Ureter (tissue), 1 donor: Measurements from ENCODE around the gene CEP290. TPM values are rescaled to one million over a fixed set of nuclear protein-coding genes. Genes with fewer than 3 reads are reported as not detected.
A peak's percentile ranks its signal among the peaks of the same experiment; 100 is the strongest.

Source experiments
- DNase-seq: peaks from one replicate; pipeline ENCODE4 v3.0.0-alpha.2; 2020; ENCODE audit warnings: low spot score
- total RNA-seq: library from RNA; stranded (reverse); gene quantifications from one replicate; pipeline ENCODE4 v1.2.4, GENCODE V29; 2023
- donor health status: DM: yes; HTN: yes; CAD: no.

The CEP290 gene, protein sequence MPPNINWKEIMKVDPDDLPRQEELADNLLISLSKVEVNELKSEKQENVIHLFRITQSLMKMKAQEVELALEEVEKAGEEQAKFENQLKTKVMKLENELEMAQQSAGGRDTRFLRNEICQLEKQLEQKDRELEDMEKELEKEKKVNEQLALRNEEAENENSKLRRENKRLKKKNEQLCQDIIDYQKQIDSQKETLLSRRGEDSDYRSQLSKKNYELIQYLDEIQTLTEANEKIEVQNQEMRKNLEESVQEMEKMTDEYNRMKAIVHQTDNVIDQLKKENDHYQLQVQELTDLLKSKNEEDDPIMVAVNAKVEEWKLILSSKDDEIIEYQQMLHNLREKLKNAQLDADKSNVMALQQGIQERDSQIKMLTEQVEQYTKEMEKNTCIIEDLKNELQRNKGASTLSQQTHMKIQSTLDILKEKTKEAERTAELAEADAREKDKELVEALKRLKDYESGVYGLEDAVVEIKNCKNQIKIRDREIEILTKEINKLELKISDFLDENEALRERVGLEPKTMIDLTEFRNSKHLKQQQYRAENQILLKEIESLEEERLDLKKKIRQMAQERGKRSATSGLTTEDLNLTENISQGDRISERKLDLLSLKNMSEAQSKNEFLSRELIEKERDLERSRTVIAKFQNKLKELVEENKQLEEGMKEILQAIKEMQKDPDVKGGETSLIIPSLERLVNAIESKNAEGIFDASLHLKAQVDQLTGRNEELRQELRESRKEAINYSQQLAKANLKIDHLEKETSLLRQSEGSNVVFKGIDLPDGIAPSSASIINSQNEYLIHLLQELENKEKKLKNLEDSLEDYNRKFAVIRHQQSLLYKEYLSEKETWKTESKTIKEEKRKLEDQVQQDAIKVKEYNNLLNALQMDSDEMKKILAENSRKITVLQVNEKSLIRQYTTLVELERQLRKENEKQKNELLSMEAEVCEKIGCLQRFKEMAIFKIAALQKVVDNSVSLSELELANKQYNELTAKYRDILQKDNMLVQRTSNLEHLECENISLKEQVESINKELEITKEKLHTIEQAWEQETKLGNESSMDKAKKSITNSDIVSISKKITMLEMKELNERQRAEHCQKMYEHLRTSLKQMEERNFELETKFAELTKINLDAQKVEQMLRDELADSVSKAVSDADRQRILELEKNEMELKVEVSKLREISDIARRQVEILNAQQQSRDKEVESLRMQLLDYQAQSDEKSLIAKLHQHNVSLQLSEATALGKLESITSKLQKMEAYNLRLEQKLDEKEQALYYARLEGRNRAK (N-terminal part only)
- 24.3 TPM for total RNA-seq

DNA sequence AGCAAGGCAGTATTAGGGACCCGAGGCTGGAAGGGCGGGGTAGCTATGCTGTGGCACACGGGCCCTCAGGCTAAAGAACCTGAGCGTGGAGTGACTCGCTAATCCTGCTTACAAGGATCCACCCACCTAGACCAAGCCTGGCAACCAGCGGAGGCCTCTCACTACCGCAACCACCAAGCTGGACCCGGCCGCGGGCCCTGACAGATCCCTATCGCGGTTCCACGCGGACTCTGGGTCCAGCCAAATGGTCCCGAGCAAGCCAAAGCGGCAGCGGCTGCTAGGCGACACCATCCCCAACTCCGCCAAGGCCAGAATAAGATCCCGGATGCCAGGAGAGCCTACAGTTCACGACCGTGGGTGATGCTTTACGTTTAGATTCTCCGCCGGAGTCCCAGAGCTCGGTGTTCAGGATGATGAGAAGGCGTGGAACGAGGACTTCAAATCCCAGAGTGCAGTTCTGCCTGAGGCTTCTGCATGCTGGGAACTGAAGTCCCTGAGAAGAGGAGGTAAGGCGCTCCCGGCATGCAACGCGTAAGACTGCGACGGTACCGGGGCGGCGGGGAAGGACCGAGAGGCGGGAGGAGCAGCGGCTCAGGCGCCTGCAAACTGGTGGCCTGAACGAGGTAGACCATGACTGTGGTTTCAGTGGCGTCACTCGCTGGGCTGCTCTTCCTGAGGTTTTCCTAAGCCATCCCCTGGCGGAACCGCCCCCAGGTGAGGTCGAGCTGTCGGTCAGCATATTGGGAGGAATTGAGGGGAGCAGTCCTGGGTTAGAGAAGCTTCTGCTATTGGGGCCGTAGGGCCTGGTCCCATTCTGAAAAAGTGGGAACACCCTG is at the start of gene CEP290, which contains the start of gene TMTC3:
Gene CEP290, minus strand, starts transcription at position 315 of the 836 bp plus-strand sequence. CDS start 781 bp downstream, outside the sequence.
Gene TMTC3, plus strand, starts transcription at position 534 of the 836 bp plus-strand sequence. CDS start 6,009 bp downstream, outside the sequence.
- DNase-seq, result peak; percentile 96

DNA sequence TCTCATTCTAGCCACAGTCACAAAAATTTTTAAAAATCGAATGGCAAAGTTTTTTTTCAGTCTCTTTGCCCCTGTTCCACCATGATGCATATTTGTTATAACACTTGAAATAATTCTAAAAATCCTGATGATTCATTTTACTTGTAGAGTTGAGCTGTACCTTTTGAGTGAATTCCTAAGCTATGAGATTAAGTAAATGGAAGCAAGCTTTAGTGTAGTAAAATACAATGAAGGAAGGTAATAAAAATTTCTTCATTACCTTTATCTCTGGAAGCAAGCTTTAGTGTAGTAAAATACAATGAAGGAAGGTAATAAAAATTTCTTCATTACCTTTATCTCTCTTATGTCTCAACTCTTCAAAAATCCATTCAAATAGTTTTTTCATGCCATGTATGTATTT is 46.3 kb upstream of the CEP290 start:
- no peak for DNase-seq

DNA sequence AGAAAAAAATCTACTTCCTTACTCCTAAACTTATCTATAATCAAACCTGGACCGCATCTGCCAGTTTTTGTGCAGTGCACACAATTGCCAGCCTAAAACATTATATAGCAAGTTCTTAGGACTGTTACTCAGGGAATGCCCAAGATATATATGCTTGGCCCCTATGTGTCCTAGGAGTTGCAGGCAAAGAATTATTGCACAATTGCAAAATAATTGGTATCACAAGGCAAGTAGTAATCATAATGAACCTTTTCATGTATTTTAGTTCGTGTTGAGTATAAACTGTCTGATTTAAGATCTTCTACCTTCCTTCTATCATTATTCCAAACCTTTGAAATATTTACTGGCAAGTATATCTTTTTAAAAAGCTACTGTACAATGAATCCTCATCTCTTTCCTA is 45.7 kb upstream of the CEP290 start:
- no peak for DNase-seq

DNA sequence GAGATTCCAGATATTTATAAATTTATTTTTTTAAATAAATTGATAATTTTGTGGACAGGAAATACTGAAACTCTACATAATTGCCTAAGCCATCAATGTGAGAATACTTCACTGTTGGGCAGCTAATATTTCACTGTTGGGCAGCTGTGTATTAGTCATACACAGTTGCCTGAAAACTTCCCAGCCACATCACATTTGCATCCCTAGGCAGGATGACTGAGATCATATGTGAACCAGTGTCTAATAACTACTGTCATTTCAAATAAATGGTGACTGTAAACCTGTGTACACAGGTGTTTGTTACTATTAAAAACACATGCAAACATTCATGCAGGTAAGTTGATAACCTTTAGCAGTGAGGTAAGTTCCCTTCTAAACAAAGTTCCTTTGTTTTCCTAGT is 44.1 kb upstream of the CEP290 start:
- DNase-seq, result no peak

DNA sequence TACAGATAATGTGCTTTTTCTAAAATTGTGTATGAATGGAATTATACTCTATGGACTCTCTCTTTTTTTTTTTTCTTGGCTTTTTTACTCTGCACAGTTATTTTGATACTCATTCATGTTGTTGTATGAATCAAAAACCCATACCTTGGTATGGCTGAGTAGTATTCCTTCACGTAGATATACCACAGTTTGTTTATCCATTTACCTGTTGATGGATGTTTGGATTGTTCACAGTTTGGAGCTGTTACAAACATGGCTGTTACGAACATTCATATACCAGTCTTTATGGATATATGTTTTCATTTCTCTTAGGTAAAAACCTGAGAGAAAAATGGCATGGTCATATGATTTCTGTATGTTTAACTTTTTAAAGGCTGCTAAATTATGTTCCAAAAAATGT is 43.4 kb upstream of the CEP290 start:
- no peak for DNase-seq

DNA sequence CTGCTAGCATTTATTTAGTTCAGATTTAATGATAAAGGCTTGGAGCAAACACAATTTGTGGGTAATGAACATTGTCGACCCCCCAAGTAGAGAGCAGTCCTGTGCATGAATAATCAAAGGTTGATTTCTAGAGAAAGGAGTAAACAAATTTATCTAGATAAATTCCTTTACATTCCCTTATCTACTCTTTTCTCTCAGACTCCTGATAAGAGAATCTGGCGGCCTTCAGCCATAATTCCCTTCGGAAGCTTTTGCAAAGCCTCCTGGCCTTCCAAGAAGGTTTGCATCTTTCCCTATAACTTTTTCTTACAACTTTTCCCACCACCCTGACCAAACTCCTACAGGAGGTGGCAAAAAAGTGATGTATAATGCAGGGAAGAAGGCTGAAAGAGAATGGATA is 42.3 kb upstream of the CEP290 start:
- no peak for DNase-seq

DNA sequence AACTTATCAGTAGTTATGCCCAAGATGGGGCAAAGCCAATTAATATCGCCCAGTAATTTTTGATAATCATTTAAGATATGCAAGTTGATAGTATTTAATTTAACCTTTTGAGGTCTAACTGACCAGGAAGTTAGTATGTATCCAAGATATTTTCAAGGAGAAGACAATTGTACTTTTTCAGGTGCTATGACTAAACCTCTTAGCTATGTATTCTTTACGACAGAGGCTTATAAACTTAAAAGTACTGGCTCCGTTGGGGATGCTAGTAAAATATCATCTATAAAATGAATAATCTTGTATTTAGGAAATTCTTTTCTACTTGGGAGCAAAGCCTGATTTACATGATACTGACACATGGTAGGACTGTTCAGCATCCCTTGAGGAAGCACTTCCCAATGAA is 40.5 kb upstream of the CEP290 start:
- DNase-seq, result no peak

DNA sequence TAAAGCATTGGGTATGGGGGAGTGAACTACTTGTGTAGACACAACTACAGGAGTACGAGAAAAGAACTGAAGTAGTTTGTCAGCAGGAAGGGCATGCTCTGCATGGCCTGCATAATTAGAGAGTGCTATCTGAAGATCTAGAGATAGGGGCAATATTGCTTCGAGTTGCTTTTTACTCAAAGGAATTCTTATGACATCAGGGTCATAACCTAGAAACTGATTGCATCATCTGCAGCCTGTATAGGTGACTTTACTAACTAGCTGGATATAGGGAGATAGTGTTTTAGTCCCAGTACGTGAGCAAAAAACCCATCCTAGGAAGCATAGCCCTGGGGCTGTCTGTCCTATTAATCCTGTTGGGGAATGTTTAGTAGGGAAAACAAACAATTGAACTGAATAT is 40.0 kb upstream of the CEP290 start:
- no peak for DNase-seq

DNA sequence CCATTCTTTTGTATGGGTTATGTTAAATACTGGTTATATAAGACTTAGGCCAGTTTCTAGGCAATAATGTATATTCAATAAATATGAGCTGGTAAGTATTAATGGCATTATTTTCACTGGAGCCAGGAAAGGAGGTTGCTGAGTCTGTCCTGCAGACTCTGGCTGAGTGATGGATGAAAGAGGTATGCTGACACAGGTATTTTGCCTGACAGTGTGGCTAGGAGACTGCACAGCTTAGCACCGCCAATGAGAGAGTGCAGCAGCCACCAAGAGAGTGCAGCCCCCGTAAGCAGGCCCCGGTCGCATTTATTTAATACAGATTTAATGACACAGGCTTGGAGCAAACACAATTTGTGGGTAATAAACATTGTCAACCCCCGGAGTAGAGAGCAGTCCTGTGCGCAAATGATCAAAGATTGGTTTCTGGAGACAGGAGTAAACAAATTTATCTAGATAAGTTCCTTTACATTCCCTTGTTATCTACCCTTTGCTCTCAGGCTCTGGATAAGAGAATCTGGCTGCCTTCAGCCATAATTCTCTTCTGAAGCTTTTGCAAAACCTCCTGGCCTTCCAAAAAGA is 37.6 kb upstream of the CEP290 start:
- DNase-seq, result no peak

DNA sequence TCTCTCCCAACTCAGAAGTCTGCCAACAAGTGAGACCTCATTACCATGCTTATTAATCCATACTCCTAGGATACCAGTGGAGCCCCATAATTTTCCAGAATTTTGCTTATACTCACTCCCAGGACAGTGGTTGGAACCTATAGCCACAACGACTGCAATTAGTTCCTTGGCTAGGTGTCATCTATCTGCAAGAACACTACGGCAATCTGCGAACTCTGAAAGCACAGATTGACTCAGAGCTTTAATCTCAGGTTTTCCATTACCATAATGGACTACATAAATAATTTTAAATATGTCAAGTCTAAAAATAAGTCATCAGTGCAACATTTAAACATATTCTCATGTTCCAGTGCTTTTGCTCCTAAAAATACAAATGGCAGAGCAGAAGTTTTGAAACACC is 33.7 kb upstream of the CEP290 start:
- no peak for DNase-seq

DNA sequence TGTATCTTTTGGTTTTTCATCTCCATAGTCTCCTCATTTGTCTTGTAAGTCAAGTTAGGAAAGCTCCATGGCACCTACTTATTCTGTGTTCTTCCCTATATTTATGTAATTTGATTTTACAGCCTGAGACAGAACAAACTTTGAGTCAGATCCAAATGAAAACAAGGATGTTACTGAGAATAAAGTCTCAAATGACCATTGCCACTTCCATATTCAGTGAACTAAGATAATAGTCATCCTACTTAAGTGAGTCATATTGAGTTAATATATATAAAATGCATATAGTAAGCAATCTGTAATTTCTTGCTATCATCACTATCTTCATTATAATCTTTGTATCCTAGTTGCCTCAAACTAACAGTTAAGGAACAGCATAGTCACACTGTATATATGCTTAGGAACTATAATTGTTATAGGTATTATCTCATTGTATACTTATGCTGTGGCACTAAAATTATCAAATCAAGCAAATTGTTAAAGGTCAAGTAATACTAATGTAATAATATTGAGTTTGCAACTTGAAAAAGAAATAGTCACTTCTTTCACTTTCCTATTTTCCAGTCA is 31.0 kb upstream of the CEP290 start:
- DNase-seq, result no peak

DNA sequence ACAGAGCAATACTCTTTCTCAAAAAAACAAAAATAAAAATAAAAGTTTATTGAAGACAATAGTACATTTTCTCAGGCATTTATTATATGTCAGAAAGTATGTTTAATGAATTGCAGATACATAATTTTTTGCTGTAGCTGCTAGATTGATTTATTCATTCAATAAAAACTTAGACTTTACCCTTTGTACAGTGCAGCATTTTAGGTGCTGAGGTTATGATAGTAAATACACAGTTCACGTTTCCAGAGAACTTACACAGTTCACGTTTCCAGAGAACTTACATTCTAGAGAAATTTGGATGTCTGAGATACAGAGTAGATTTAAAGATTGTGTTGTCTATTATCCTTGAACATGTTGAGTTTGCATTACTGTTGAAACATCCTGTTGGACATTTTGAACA is 25.5 kb upstream of the CEP290 start:
- no peak for DNase-seq

DNA sequence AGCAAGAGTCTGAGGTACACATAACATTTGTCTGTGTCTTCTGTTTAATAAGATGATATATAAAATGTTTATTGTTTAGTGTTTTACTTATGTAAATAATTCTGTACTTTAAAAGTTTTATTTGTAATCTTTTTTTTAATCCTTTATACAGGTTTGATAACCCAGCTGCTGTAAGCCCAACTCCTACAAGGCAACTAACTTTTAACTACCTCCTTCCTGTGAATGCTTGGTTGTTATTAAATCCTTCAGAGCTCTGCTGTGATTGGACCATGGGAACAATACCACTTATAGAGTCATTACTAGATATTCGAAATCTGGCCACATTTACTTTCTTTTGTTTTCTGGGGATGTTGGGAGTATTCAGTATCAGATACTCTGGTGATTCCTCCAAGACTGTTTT is 24.3 kb upstream of the CEP290 start:
- DNase-seq, result no peak

DNA sequence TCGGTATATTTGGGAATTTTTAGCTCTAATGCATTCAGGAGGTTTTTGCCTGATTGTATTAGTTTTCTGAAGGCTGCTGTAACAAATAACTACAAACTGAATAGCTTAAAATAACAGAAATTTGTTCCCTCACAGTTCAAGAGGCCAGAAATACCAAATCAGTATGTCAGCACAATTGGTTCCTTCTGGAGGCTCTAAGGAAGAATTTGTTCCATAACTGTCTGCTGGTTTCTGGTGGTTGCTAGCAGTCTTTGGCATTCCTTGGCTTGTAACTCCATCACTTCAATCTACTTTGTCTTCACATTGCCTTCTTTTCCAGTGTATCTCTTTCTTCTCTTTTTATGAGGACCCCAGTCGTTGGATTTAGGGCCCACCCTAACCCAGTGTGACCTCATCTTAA is 21.5 kb upstream of the CEP290 start:
- DNase-seq, result no peak

DNA sequence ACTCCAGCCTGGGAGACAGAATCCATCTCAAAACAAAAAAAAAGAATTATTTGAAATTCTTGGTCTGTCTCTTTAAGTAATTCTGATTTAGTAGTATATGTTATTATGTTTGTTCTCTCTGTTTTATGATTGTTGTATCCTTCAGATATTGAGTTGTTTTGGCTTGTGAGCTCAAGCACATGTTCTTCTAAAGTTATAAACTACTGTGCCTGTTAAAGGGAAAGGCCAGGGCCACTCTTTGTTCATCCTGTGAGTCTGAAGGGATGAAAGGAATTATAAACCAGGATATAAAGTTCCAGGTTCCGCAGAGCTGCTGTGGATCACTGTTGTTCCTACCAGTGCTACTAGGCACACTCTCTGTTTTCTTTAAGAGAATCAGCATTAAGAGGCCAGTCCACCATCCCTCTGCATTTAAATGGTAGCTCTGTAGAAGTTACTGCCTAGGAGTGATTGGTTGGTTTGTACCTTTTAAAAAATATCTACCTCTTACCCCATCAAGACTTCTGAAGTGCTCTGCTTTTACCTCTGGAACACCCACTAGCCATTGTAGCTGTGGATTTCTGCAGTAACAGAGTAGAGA is 14.3 kb upstream of the CEP290 start:
- DNase-seq, result no peak

DNA sequence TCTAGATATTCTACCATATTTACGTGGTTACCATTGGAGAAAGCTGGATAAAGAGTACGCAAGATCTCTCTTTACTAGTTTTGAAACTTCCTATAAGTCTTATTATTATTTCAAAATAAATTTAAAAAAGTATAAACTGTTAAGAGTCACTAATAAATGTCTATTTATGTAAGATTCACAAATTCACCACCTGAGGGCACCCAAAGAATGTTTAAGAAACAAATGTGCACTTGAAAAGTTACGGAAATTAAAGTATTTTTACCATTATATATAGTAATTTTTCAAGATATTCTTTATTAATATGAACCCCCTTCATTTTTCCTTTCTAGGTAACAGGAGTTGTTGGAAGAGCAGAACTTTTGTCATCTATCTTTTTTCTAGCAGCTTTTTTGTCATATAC is 12.1 kb upstream of the CEP290 start:
- DNase-seq, result no peak

DNA sequence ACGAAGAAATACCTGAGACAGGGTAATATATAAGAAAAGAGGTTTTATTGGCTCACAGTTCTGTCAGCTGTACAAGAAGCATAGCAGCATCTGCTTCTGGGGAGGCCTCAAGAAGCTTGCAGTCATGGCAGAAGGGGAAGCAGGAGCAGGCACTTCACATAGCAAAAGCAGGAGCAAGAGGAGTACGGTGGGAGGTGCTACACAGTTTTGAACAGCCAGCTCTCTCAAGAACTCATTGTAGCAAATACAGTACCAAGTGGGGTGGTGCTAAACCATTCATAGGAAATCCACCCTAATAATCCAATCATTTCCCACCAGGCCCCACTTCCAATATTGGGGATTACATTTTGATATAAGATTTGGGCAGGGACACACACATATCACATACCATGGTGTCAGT is 8.2 kb upstream of the CEP290 start:
- no peak for DNase-seq

DNA sequence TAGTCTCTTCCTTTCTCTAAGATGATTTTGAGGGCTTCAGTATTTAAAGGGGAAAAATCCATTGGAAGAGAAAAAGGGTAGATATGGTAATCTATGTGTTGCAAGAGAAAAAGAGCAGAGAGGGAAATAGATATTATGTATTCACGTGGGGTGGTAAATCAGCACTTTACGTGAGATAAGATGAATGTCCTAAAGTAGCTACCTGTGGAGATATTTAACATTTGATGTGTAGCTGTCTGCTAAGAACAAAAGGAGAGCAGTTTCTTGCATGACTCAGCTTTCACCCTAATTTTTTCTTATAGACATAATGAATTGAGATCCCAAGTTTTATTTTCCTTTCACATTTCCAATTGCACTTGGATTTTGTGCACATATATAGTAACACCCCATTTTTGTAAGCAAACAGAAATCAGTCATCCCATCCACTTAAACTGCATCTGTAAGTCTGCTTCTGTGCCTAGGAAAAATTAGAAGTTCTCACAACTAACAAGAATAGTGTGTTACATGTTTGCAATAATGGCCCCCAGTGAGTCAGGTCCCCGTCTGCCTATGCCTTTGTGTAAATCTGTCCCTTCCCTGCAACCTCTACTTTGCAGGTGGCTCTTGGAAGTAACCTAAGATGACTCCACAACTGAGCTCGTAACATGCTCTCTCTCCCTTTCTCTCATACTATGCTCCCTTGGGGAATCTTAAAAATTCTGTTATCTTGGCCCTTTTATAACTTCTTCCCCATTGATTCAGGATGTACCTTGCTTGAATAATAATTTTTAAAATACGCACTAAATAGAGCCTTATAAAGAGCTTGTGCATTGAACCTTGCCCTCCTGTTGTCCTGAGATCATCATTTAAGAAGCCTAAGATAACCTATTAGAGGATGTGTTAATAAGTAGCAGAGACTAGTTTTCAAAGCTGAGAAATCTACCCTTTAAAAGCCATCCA is 3.9 kb upstream of the CEP290 start:
- DNase-seq, result no peak
